ENCODE results near the gene NANOS3. TPM values are rescaled to one million over a fixed set of nuclear protein-coding genes. Genes with fewer than 3 reads are reported as not detected.

The NANOS3 gene
- total RNA-seq, 1 donor from 2014 or later, result 10.5 TPM

DNA sequence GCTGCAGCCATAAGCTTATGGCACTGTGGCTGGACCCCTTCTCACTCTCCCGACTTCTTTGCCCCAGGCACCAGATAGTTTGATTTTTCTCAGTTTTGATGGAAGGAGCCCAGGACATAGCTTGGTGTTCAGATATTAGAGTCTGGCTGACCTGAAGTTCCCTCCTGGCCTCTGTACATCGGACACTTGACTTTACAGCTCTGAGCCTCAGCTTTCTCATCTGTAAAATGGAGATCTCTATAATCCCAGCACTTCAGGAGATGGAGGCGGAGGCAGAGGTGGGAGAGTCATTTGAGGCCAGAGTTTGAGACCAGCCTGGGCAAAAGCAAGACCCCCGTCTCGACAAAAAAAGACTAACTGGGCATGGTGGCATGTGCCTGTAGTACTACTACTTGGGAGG, 30.0 kb downstream of the NANOS3 start:
- peaks cover 3% of the 10 kb centered on the region for H3K27me3 Mint-ChIP-seq

DNA sequence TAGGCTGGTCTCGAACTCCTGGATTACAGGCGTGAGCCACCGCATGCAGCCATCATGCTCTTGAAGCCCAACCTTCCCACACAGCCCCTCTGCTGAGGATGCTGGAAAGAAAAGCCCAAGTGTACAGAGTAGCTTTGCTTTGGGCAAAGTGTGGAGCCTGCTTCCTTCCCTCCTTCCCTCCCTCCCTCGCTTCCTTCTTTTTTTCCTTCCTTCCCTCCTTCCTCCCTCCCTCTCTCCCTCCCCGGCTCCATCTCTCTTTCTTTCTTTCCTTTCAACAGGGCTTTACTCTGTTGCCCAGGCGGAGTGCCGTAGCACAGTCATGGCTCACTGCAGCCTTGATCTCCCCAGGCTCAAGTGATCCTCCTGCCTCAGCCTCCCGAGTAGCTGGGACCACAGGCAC, 31.7 kb downstream of the NANOS3 start:
- peaks cover 5% of the 10 kb centered on the region for H3K4me1 Mint-ChIP-seq (ENCODE audit: low read depth)
- TF ChIP-seq, protein P1, sequence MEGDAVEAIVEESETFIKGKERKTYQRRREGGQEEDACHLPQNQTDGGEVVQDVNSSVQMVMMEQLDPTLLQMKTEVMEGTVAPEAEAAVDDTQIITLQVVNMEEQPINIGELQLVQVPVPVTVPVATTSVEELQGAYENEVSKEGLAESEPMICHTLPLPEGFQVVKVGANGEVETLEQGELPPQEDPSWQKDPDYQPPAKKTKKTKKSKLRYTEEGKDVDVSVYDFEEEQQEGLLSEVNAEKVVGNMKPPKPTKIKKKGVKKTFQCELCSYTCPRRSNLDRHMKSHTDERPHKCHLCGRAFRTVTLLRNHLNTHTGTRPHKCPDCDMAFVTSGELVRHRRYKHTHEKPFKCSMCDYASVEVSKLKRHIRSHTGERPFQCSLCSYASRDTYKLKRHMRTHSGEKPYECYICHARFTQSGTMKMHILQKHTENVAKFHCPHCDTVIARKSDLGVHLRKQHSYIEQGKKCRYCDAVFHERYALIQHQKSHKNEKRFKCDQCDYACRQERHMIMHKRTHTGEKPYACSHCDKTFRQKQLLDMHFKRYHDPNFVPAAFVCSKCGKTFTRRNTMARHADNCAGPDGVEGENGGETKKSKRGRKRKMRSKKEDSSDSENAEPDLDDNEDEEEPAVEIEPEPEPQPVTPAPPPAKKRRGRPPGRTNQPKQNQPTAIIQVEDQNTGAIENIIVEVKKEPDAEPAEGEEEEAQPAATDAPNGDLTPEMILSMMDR (IDR thresholded peaks at IDR 0.05; ENCODE audit: unreplicated experiment), result no peak
- H3K27me3 Mint-ChIP-seq, result peaks cover 3% of the 10 kb centered on the region
- H3K36me3 Mint-ChIP-seq (ENCODE audit: insufficient read depth), result peaks cover 8% of the 10 kb centered on the region
- no peaks in the 10 kb centered on the region for H3K9me3 Mint-ChIP-seq (ENCODE audit: low read depth)
- H3K4me3 Mint-ChIP-seq (ENCODE audit: low read depth), result no peak overlapping the region
- H3K27ac Mint-ChIP-seq, result no peak overlapping the region
- no peak for DNase-seq (ENCODE audit: low spot score, unreplicated experiment)

More for the DNA sequence above, 30.0 kb downstream of the NANOS3 start:
- peak overlapping the region; percentile 31 for H3K27ac Mint-ChIP-seq
- peaks cover 5% of the 10 kb centered on the region for H3K4me1 Mint-ChIP-seq (ENCODE audit: low read depth)
- H3K36me3 Mint-ChIP-seq (ENCODE audit: insufficient read depth), result peaks cover 8% of the 10 kb centered on the region
- H3K9me3 Mint-ChIP-seq (ENCODE audit: low read depth), result no peaks in the 10 kb centered on the region
- TF ChIP-seq, protein P1 (IDR thresholded peaks at IDR 0.05; ENCODE audit: unreplicated experiment), result no peak
- DNase-seq (ENCODE audit: low spot score, unreplicated experiment), result no peak
- H3K4me3 Mint-ChIP-seq (ENCODE audit: low read depth), result peak overlapping the region; percentile 84

DNA sequence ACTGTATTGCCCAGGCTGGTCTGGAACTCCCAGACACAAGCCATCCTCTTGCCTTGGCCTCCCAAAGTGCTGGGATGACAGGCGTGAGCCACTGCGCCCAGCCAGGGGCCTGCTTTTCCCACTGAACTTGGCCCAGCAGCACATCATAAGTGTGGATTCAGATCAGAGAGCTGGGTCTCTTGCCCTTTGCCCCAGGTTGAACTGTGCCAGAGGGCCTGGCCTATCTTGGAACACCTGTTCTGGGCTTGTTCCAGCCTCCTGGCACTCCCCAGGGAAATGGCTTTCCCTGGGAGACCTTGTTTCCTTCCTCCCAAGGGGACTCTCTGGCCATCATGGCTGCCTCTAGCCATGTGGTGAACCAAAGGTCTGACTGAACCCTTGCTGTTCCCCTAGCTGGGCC, 32.5 kb downstream of the NANOS3 start:
- no peak overlapping the region for H3K27ac Mint-ChIP-seq
- peaks cover 3% of the 10 kb centered on the region for H3K27me3 Mint-ChIP-seq
- no peak for DNase-seq (ENCODE audit: low spot score, unreplicated experiment)
- no peak overlapping the region for H3K4me3 Mint-ChIP-seq (ENCODE audit: low read depth)
- peaks cover 8% of the 10 kb centered on the region for H3K36me3 Mint-ChIP-seq (ENCODE audit: insufficient read depth)
- no peaks in the 10 kb centered on the region for H3K9me3 Mint-ChIP-seq (ENCODE audit: low read depth)
- TF ChIP-seq, protein P1 (IDR thresholded peaks at IDR 0.05; ENCODE audit: unreplicated experiment), result no peak
- peaks cover 5% of the 10 kb centered on the region for H3K4me1 Mint-ChIP-seq (ENCODE audit: low read depth)

DNA sequence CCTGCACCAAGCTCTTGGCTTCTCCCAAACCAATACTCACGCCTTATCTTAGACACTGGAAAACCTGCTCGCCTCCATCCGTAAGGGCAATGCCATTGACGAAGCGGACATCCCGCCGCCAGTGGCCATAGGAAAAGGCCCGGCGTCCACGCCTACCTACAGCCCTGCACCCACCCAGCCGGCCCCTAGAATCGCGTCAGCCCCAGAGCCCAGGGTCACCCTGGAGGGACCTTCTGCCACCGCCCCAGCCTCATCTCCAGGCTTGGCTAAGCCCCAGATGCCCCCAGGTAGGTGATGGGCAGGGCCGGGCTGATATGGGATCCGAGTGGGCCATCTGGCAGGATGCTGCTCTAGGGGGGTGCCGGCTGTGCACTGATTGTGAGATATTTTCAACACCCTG, 36.4 kb downstream of the NANOS3 start:
- peaks cover 15% of the 10 kb centered on the region for H3K36me3 Mint-ChIP-seq (ENCODE audit: insufficient read depth)
- no peaks in the 10 kb centered on the region for H3K4me1 Mint-ChIP-seq (ENCODE audit: low read depth)
- TF ChIP-seq, protein P1 (IDR thresholded peaks at IDR 0.05; ENCODE audit: unreplicated experiment), result no peak
- DNase-seq (ENCODE audit: low spot score, unreplicated experiment), result no peak
- no peak overlapping the region for H3K4me3 Mint-ChIP-seq (ENCODE audit: low read depth)
- H3K9me3 Mint-ChIP-seq (ENCODE audit: low read depth), result no peaks in the 10 kb centered on the region
- no peak overlapping the region for H3K27ac Mint-ChIP-seq
- H3K27me3 Mint-ChIP-seq, result no peaks in the 10 kb centered on the region

DNA sequence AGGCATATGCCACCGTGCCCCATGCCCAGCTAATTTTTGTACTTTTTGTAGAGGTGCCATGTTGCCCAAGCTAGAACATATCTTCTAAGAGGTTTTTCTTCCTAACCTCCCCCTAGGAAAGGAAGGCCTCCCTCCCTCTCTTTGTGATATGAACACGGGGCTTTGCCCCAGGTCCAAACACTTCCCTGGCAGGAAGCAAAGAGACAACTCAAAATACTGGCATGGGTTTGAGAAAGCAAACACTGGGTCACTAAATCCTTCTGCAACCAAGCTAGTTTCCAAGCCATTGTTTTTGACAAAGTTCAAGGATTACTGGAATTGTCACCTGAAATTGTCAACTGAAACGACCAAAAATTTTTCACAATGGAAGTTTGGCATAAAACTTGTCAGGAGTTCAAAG, 37.8 kb downstream of the NANOS3 start:
- peaks cover 17% of the 10 kb centered on the region for H3K36me3 Mint-ChIP-seq (ENCODE audit: insufficient read depth)
- H3K9me3 Mint-ChIP-seq (ENCODE audit: low read depth), result no peaks in the 10 kb centered on the region
- DNase-seq (ENCODE audit: low spot score, unreplicated experiment), result no peak
- no peaks in the 10 kb centered on the region for H3K4me1 Mint-ChIP-seq (ENCODE audit: low read depth)
- H3K27me3 Mint-ChIP-seq, result no peaks in the 10 kb centered on the region
- H3K27ac Mint-ChIP-seq, result no peak overlapping the region
- H3K4me3 Mint-ChIP-seq (ENCODE audit: low read depth), result no peak overlapping the region
- TF ChIP-seq, protein P1 (IDR thresholded peaks at IDR 0.05; ENCODE audit: unreplicated experiment), result no peak

Measured in progenitor cell of endocrine pancreas (in vitro differentiated cells).